ENCODE results near the gene EIF3I. TPM values are rescaled to one million over a fixed set of nuclear protein-coding genes. Genes with fewer than 3 reads are reported as not detected.

The EIF3I gene
- total RNA-seq, 1 donor from 2014 or later, result 297 TPM

DNA sequence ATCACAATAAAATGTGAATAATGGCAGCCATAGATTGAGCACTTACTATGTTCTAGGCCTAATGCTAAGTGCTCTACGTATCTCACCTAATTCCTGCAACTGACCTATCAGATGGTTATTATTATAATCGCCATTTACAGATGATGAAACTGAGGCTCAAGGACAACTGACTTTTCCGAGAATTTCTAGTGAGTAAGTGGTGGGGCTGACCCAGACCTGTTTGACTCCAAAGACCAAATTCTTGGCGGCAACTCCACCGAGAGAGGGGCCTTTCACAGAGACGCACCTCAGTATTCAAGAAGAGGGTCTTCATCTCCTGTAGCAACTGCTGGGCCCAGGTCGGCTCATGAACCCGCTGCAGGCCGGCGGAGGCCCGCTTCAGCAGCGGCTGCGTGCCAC is 627 bp upstream of the EIF3I start:
- intact Hi-C loops (cut with micrococcal nuclease), result loop anchor here (10.0 kb wide), 1 partner anchor 53 kb away; no protein-coding TSS in a partner anchor
- no peak for DNase-seq (ENCODE audit: low spot score)
- no peaks in the 10 kb centered on the region for H3K27me3 Mint-ChIP-seq (ENCODE audit: insufficient read depth)
- peak overlapping the region; percentile 95 for H3K27ac Mint-ChIP-seq
- H3K4me1 Mint-ChIP-seq (ENCODE audit: low read depth), result peaks cover 27% of the 10 kb centered on the region
- H3K4me3 Mint-ChIP-seq, result peak overlapping the region; percentile 98
- peaks cover 25% of the 10 kb centered on the region for H3K36me3 Mint-ChIP-seq (ENCODE audit: low read depth)
- H3K9me3 Mint-ChIP-seq, result no peaks in the 10 kb centered on the region

DNA sequence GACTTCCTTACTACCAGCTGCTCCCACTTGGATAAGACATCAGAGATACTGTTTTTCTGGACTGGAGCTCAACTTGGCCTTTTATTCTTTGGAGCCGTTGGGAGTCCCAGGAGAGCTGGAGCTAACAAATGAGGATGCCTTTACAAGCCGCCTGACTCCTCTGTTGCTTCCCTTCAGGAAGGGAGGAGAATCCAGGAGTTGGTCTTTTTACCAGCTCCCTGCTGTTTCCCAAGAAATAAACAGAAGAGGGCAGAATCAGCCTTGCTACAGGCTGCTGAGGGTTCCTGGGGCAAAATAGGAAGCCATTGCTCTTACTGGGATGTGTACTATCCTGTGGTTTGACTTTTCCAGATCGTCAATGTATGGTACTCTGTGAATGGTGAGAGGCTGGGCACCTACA is 1.5 kb downstream of the EIF3I start:
- Mint-ChIP-seq H3K9me3 (no peaks in the 10 kb centered on the region), H3K4me1 (ENCODE audit: low read depth) (peaks cover 32% of the 10 kb centered on the region), H3K4me3 (peak overlapping the region; percentile 98), H3K27ac (peak overlapping the region; percentile 73), H3K27me3 (ENCODE audit: insufficient read depth) (no peaks in the 10 kb centered on the region), H3K36me3 (ENCODE audit: low read depth) (peaks cover 33% of the 10 kb centered on the region)
- intact Hi-C loops (cut with micrococcal nuclease), result loop anchor here (2.0 to 10.0 kb wide), 2 partner anchors 51 to 191 kb away; no protein-coding TSS in a partner anchor
- no peak for DNase-seq (ENCODE audit: low spot score)

DNA sequence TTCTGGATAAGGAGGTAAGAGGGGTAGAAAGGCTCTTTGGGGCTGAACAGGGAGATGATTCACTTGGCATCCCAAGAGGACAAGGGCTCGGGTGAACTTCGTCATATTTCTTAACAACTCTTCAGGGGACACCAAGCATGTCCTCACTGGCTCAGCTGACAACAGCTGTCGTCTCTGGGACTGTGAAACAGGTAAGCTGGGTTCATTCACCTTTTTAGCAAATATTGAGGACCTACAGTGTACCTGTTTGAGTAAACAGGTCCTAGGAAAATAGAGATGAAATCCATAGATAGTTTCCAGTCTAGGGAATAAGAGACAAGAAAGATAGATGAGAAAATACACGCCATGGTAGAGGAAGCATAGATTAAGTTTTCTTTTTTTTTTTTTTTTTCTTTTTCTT is 2.1 kb downstream of the EIF3I start:
- H3K4me1 Mint-ChIP-seq (ENCODE audit: low read depth), result peaks cover 32% of the 10 kb centered on the region
- no peak for DNase-seq (ENCODE audit: low spot score)
- no peaks in the 10 kb centered on the region for H3K9me3 Mint-ChIP-seq
- no peaks in the 10 kb centered on the region for H3K27me3 Mint-ChIP-seq (ENCODE audit: insufficient read depth)
- no peak overlapping the region for H3K27ac Mint-ChIP-seq
- intact Hi-C loops (cut with micrococcal nuclease), result loop anchor here (10.0 kb wide), 1 partner anchor 51 kb away; no protein-coding TSS in a partner anchor
- peaks cover 39% of the 10 kb centered on the region for H3K36me3 Mint-ChIP-seq (ENCODE audit: low read depth)
- peak overlapping the region; percentile 98 for H3K4me3 Mint-ChIP-seq

DNA sequence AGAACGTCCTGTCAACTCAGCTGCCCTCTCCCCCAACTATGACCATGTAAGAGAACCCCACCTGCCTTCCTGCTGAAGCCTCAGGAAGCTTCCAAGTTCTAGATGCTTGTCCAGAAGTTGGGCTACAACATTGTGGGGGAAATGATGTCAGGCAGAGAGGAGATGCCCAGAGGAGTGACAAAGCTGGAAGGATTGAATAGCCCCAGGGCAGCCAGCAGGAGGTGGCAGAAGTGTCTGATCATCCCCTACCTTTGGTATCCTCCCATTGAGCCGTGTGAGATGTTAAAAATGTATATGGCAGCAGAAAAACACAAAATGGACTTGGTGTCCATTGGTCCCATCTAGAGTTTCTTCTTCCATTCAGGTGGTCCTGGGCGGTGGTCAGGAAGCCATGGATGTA is 6.6 kb downstream of the EIF3I start:
- Mint-ChIP-seq H3K9me3 (no peaks in the 10 kb centered on the region), H3K4me3 (no peak overlapping the region), H3K27ac (no peak overlapping the region), H3K27me3 (ENCODE audit: insufficient read depth) (no peaks in the 10 kb centered on the region), H3K36me3 (ENCODE audit: low read depth) (peaks cover 39% of the 10 kb centered on the region), H3K4me1 (ENCODE audit: low read depth) (peaks cover 14% of the 10 kb centered on the region)
- intact Hi-C loops (cut with micrococcal nuclease), result loop anchor here (10.0 kb wide), 1 partner anchor 46 kb away; no protein-coding TSS in a partner anchor
- no peak for DNase-seq (ENCODE audit: low spot score)

DNA sequence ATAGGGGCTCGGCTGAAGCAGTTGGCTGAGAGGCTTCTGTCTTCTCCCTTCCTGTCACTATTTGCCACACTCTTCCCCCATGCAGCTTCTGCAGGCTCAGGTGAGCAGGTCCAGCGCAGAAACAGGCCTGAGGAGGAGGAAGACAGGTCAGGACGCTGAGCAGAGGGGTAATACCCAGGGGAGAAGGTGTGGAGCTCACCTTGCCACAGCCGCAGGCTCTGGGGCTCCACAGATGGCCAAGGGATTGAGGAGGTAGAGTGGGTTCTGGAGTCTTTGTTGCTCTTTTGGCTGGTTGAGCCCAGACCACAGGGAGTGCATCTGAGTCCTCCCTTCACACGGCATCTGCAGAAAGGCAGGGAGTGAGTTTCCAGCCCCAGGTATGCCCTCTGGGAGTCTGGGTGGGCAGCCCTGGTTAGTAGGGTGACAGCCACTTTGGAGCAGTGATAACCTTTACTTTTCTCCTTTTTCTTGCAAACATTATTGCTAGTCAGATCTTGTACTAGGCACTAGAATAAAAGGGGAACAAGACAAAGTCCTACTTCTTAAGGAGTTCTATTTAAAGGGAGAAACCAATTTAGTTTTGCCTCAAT is 9.7 kb downstream of the EIF3I start:
- intact Hi-C loops (cut with micrococcal nuclease), result no loop called here
- Mint-ChIP-seq H3K36me3 (ENCODE audit: low read depth) (peaks cover 31% of the 10 kb centered on the region), H3K9me3 (no peaks in the 10 kb centered on the region), H3K27me3 (ENCODE audit: insufficient read depth) (no peaks in the 10 kb centered on the region), H3K4me1 (ENCODE audit: low read depth) (peaks cover 7% of the 10 kb centered on the region), H3K27ac (peak overlapping the region; percentile 23), H3K4me3 (no peak overlapping the region)
- no peak for DNase-seq (ENCODE audit: low spot score)

DNA sequence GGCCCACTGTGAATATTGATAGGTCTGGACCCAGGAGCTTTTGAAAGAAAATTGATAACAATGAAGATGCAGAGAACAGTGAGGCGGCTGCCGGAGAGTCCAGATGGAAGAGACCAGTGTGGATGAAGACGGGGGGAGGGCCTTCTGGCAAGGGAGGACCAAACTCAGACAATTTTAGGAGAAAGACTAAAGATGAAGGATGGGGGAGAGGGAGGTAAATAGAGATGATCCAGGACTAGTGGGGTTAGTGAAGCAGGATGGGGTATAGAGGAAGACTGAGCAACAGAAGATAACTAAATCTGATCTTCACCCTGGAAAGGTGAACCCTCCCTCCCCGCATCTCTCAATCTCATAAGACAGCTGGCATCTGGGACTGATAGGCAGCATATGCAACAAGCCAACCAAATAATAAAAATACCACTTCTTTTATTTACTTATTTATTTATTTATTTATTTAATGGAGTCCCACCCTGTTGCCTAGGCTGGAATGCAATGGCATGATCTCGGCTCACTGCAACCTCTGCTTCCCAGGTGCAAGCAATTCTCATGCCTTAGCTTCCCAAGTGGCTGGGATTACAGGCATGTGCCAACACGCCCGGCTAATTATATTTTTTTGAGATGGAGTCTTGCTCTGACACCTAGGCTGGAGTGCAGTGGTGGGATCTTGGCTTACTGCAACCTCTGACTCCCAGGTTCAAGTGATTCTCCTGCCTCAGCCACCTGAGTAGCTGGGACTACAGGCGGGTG is 10.5 kb downstream of the EIF3I start:
- Mint-ChIP-seq H3K9me3 (no peaks in the 10 kb centered on the region), H3K27me3 (ENCODE audit: insufficient read depth) (no peaks in the 10 kb centered on the region), H3K4me3 (no peak overlapping the region), H3K36me3 (ENCODE audit: low read depth) (peaks cover 30% of the 10 kb centered on the region), H3K4me1 (ENCODE audit: low read depth) (peaks cover 2% of the 10 kb centered on the region), H3K27ac (no peak overlapping the region)
- intact Hi-C loops (cut with micrococcal nuclease), result no loop called here
- DNase-seq (ENCODE audit: low spot score), result no peak

DNA sequence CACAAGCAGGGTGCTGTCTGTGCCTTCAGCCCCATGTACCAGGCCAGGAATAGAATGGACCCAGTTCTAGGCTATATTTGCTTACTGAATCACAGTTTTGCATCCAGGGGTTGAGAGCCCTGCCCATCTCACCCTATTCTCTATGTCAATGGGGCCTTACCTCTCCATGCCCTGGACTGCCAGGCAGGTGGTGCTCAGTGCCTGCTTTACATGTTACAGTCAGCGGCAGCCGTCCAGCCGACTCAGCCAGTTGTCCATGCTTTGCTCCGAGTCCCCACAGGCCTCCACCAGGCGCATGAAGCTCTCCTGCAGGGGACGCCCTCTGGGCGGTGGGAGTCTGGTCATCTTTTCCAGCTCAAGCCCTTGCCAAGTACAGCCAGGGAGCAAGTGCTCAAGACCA is 12.6 kb downstream of the EIF3I start:
- intact Hi-C loops (cut with micrococcal nuclease), result no loop called here
- no peak overlapping the region for H3K27ac Mint-ChIP-seq
- no peaks in the 10 kb centered on the region for H3K27me3 Mint-ChIP-seq (ENCODE audit: insufficient read depth)
- H3K4me3 Mint-ChIP-seq, result no peak overlapping the region
- peaks cover 5% of the 10 kb centered on the region for H3K4me1 Mint-ChIP-seq (ENCODE audit: low read depth)
- DNase-seq (ENCODE audit: low spot score), result no peak
- no peaks in the 10 kb centered on the region for H3K9me3 Mint-ChIP-seq
- peaks cover 14% of the 10 kb centered on the region for H3K36me3 Mint-ChIP-seq (ENCODE audit: low read depth)

DNA sequence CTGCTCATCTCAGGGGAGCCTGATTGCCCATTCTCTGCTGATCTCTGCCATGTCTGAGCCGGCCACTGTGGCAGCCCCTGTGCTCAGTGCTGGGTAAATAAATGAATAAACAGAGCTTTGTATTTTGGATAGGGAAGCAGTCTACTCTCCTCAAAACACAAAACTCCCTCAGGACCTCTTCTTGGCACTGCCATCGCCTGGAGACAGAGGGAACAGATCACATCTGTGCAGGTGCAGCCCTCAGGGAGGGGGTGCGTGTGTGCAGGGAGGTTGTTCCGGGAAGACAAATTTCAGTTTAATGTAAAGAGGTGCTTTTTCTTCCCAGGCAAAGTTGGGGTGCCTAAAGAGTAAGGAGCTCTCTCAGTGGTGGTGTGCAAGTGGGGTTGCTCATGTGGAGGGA is 17.1 kb downstream of the EIF3I start:
- no peak for DNase-seq (ENCODE audit: low spot score)

DNA sequence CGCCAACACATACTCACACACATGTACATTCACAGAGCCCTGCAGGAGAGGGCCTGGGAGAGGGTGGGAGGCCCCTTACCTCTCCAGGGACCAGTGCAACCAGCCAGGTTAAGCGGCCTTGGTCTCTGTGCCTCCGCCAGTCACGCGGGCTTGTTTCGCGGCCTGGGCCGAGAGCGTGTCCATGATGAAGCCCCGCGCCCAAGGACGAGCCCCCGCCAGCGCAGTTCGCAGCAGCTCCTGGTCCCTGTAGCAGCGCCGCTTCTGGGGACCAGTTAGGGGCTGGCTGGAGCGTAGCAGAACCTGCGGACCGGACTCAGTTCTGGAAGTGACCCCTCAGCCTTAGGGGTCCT is 17.6 kb downstream of the EIF3I start:
- Mint-ChIP-seq H3K27ac (no peak overlapping the region), H3K9me3 (no peaks in the 10 kb centered on the region), H3K4me3 (peak overlapping the region; percentile 82), H3K36me3 (ENCODE audit: low read depth) (peaks cover 5% of the 10 kb centered on the region), H3K4me1 (ENCODE audit: low read depth) (peaks cover 17% of the 10 kb centered on the region), H3K27me3 (ENCODE audit: insufficient read depth) (no peaks in the 10 kb centered on the region)
- DNase-seq (ENCODE audit: low spot score), result no peak
- intact Hi-C loops (cut with micrococcal nuclease), result loop anchor here (1.0 to 2.0 kb wide), 2 partner anchors 9 to 51 kb away; no protein-coding TSS in a partner anchor

More for the DNA sequence above, 17.1 kb downstream of the EIF3I start:
- intact Hi-C loops (cut with micrococcal nuclease), result no loop called here
- no peaks in the 10 kb centered on the region for H3K27me3 Mint-ChIP-seq (ENCODE audit: insufficient read depth)
- H3K9me3 Mint-ChIP-seq, result no peaks in the 10 kb centered on the region
- H3K4me3 Mint-ChIP-seq, result peak overlapping the region; percentile 82
- no peak overlapping the region for H3K27ac Mint-ChIP-seq
- H3K4me1 Mint-ChIP-seq (ENCODE audit: low read depth), result peaks cover 17% of the 10 kb centered on the region
- H3K36me3 Mint-ChIP-seq (ENCODE audit: low read depth), result peaks cover 5% of the 10 kb centered on the region

DNA sequence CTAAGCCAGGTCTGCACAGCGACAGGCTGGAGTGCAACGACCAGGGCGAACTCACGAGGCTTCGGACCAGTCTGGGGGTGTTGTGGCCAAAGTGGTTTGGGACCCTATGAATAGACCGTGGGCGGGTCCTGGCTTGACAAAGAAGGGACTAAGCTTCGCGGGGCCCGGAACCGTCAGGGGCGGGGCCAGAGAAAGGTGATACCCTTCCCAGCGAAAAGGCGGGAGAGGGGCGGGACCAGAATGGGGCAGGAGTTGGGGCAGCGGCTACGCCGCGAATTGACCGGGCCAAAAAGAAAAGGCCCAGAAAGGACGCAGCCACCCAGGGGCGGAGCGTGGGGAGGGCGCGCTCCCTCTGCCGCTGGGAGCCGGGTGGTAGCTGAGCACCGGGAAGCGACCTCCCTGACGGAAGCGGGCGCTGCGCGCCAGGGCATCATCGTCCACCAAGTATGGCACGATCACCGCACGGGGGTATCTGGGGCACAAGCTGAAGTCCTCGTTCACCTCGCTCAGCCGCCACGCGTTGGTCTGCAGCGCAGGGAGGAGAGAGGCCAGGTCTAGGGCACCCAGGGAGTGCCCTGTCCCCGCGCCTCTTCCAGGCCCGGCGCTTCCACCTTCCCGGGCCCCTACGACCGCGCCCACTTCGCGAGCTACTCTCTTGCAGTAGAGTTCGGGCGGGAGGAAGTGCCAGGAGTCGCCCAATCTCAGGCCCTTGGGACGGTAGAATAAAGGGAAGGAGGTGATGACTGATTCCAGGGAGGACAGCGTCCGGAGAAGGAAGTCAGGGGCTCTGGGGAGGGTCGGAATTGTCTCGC is 18.1 kb downstream of the EIF3I start:
- no peak for DNase-seq (ENCODE audit: low spot score)
- no peak overlapping the region for H3K27ac Mint-ChIP-seq
- H3K27me3 Mint-ChIP-seq (ENCODE audit: insufficient read depth), result no peaks in the 10 kb centered on the region
- H3K36me3 Mint-ChIP-seq (ENCODE audit: low read depth), result peaks cover 5% of the 10 kb centered on the region
- peaks cover 17% of the 10 kb centered on the region for H3K4me1 Mint-ChIP-seq (ENCODE audit: low read depth)
- H3K4me3 Mint-ChIP-seq, result peak overlapping the region; percentile 82
- intact Hi-C loops (cut with micrococcal nuclease), result loop anchor here (1.0 to 2.0 kb wide), 2 partner anchors 8 to 50 kb away; no protein-coding TSS in a partner anchor
- H3K9me3 Mint-ChIP-seq, result no peaks in the 10 kb centered on the region

DNA sequence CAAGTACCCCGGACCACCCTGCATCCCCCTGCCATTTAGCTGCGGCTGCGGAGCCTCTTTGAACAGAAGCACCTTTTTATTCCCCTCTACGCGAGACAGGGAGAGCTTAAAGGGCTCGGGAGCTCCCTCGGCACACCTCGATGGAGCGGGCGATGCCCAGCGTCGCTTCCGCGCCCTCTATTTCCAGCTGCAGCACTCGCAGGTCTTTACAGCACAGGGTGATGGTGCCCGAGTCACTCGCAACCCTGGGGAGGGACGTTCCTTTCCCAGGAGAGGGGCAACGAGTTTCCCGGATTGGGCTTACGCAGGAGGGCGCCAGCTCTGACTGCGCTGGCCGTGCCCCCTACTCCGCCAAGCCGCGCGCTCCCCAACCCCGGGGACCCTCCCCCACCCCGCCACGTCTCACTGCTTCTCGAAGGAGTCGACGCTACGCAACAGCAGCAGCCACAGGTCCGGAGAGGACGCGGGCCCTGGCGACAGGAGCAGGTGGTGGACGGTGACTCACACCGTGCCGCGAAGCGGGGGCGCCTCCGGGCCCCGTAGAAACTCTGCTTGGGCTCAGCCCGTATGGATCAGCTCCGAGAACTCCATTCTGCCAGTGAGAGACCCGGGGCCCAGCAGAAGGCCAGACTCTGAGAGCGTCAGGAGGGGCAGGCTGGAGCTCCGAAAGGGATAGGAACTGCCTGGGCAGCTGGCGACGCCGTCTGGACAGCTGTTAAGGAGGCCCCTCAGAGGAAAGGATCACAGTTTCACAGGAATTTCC is 19.0 kb downstream of the EIF3I start:
- intact Hi-C loops (cut with micrococcal nuclease), result loop anchor here (2.0 kb wide), 1 partner anchor 50 kb away; no protein-coding TSS in a partner anchor
- Mint-ChIP-seq H3K4me3 (peak overlapping the region; percentile 82), H3K4me1 (ENCODE audit: low read depth) (peaks cover 17% of the 10 kb centered on the region), H3K27me3 (ENCODE audit: insufficient read depth) (no peaks in the 10 kb centered on the region), H3K9me3 (no peaks in the 10 kb centered on the region), H3K36me3 (ENCODE audit: low read depth) (peaks cover under 1% of the 10 kb centered on the region), H3K27ac (no peak overlapping the region)
- DNase-seq (ENCODE audit: low spot score), result no peak

DNA sequence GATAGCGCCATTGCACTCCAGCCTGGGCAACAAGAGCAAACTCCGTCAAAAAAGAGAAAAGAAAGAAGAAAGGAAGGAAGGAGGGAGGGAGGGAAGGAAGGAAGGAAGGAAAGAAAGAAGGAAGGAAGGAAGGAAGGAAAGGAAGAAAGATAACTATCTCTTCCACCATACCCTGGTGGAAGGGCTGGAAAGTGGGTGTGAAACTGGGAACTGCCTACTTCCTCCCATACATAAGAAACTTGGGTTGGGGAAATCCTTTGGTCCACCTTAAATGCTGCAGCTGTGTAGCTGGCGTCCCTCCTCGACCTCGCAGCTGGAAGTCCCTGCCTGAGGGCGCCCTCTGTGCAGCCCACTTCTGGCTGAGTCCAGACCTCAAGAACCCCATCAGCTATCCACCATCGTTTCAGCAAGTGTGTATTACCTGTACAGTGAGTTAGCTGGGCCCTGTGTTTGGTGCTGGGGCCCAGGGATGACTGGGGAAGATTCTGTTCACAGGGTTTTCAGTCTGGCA is 20.2 kb downstream of the EIF3I start:
- no peak overlapping the region for H3K4me3 Mint-ChIP-seq
- H3K36me3 Mint-ChIP-seq (ENCODE audit: low read depth), result no peaks in the 10 kb centered on the region
- no peak for DNase-seq (ENCODE audit: low spot score)
- intact Hi-C loops (cut with micrococcal nuclease), result no loop called here
- H3K27ac Mint-ChIP-seq, result no peak overlapping the region
- no peaks in the 10 kb centered on the region for H3K9me3 Mint-ChIP-seq
- H3K4me1 Mint-ChIP-seq (ENCODE audit: low read depth), result peaks cover 25% of the 10 kb centered on the region
- no peaks in the 10 kb centered on the region for H3K27me3 Mint-ChIP-seq (ENCODE audit: insufficient read depth)

All from activated T-helper 1 cell treated with anti-CD3 and anti-CD28 coated beads, Interleukin-12 subunit alpha, Interleukin-12 subunit beta, Interleukin-2, Interleukin-4 antibody, amounts not matched to agents 30 ng/mL and 10 ng/mL and 1 ng/mL, durations not matched to agents 14 hours and 24 hours and 36 hours (primary cell).